GM18909 (cell line): ENCODE measurements around the gene YWHAE.

Source experiments
- ATAC-seq: cut with Tn5 transposase; IDR thresholded peaks from one replicate; pipeline ENCODE4 v1.9.1; 2021; ENCODE audit warnings: mild to moderate bottlenecking; ENCODE audit not compliant: unreplicated experiment, poor library complexity

Gene YWHAE

DNA sequence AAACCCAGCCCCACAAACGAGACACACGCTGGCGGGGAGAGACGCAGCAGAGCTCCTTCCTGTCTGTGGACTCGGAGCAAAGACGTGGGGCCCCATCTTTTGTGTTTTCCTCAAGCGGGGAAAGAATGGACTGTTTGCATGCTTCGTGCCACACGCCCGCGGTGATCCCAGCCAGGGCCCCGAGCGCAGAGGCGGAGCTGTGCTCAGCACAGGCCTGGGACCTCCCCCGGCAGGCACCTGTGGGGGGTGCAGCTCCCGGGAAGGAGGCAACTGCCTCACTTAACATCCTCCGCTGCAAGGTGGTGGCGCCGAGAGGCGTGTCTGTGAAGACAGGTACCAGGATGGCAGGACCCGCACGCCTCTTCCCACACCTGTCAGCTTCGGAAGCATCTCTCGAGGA lies 101.4 kb downstream of the YWHAE start:
- ATAC-seq, result no peak
